ENCODE data around the gene KCNJ6. TPM values are rescaled to one million over a fixed set of nuclear protein-coding genes. Genes with fewer than 3 reads are reported as not detected.

KCNJ6 gene
- polyA plus RNA-seq, 1 of the 3 experiments (the other 2 are of a cell fraction): not detected

- Histone ChIP-seq H2AFZ (ENCODE audit: low read depth) (no peak overlapping the region), H3K9me3 (no peaks in the 10 kb centered on the region), H3K79me2 (ENCODE audit: insufficient read depth) (no peaks in the 10 kb centered on the region), H3K9ac (no peak overlapping the region), H3K9me2 (no peaks in the 10 kb centered on the region), H3K4me3 (ENCODE audit: low read depth in 2 of 2, low read length in 1 of 2) (no peak overlapping the region), H3K4me2 (no peak overlapping the region), H3F3A (replicated peaks; ENCODE audit: insufficient read depth) (no peaks in the 10 kb centered on the region), H3K4me1 (ENCODE audit: control insufficient read depth in 1 of 2, insufficient read depth in 2 of 2, low read depth in 1 of 2, low read length in 1 of 2) (no peaks in the 10 kb centered on the region), H3K36me3 (replicated peaks in 1 of 2; ENCODE audit: control insufficient read depth in 1 of 2, insufficient read depth in 2 of 2, low read length in 1 of 2) (no peaks in the 10 kb centered on the region), H3K27me3 (ENCODE audit: insufficient read depth) (no peaks in the 10 kb centered on the region), H4K20me1 (ENCODE audit: insufficient read depth) (no peaks in the 10 kb centered on the region), H3K27ac (ENCODE audit: low read depth in 2 of 2, low read length in 1 of 2) (no peak overlapping the region)
- WGBS (ENCODE audit: low lambda C conversion rate): 7% methylated on average over 3 of the region's 3 CpGs
- ChIA-PET POLR2A (no interaction called here), CTCF (interaction anchor here (1.7 kb wide), 1 partner anchor 252 kb away, joined by 4 read pairs; no protein-coding TSS in a partner anchor)
- DNase-seq: no peak
- TF ChIP-seq FOSL2 (IDR thresholded peaks at IDR 0.05; ENCODE audit: borderline replicate concordance, low read depth): no peak
- TF ChIP-seq YY1 (IDR thresholded peaks at IDR 0.05; ENCODE audit: low read depth): no peak
- TF ChIP-seq, protein P1, sequence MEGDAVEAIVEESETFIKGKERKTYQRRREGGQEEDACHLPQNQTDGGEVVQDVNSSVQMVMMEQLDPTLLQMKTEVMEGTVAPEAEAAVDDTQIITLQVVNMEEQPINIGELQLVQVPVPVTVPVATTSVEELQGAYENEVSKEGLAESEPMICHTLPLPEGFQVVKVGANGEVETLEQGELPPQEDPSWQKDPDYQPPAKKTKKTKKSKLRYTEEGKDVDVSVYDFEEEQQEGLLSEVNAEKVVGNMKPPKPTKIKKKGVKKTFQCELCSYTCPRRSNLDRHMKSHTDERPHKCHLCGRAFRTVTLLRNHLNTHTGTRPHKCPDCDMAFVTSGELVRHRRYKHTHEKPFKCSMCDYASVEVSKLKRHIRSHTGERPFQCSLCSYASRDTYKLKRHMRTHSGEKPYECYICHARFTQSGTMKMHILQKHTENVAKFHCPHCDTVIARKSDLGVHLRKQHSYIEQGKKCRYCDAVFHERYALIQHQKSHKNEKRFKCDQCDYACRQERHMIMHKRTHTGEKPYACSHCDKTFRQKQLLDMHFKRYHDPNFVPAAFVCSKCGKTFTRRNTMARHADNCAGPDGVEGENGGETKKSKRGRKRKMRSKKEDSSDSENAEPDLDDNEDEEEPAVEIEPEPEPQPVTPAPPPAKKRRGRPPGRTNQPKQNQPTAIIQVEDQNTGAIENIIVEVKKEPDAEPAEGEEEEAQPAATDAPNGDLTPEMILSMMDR (IDR thresholded peaks at IDR 0.05): no peak
- TF ChIP-seq TCF12 (IDR thresholded peaks at IDR 0.05): no peak
- no peak for TF ChIP-seq MXI1 (IDR thresholded peaks at IDR 0.05; ENCODE audit: low read depth, low read length)
- TF ChIP-seq USF2 (IDR thresholded peaks at IDR 0.05; ENCODE audit: borderline replicate concordance, low read depth, low read length): no peak
- no peak for TF ChIP-seq GABPA (IDR thresholded peaks at IDR 0.05; ENCODE audit: low read depth)
- no peak for TF ChIP-seq POLR2AphosphoS5 (IDR thresholded peaks at IDR 0.05; ENCODE audit: low read depth, low read length)
- TF ChIP-seq JUND (IDR thresholded peaks at IDR 0.05): no peak
- TF ChIP-seq EP300 (IDR thresholded peaks at IDR 0.05; ENCODE audit: borderline replicate concordance in 1 of 2, low read depth in 1 of 2, low read length in 1 of 2): no peak
- no peak for TF ChIP-seq FOXM1 (IDR thresholded peaks at IDR 0.05; ENCODE audit: low read depth)
- TF ChIP-seq, protein P2, sequence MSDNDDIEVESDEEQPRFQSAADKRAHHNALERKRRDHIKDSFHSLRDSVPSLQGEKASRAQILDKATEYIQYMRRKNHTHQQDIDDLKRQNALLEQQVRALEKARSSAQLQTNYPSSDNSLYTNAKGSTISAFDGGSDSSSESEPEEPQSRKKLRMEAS (IDR thresholded peaks at IDR 0.05; ENCODE audit: low read depth): no peak
- TF ChIP-seq GATA2 (CRISPR knock-in tag; IDR thresholded peaks at IDR 0.05): no peak
These were observed 41.8 kb downstream of the KCNJ6 start for GRCh38 chr21:37874481-37874880.

GRCh38 chr21:37873655-37874054 is 42.6 kb downstream of the KCNJ6 start:
- CTCF ChIA-PET: interaction anchor here (0.6 kb wide), 1 partner anchor 14 kb away, joined by 4 read pairs; no protein-coding TSS in a partner anchor

More at GRCh38 chr21:37873655-37874054, 42.6 kb downstream of the KCNJ6 start:
- no peaks in the 10 kb centered on the region for H3K9me3 ChIP-seq
- no peak overlapping the region for H2AFZ ChIP-seq (ENCODE audit: low read depth)
- no peaks in the 10 kb centered on the region for H3K36me3 ChIP-seq (replicated peaks in 1 of 2; ENCODE audit: control insufficient read depth in 1 of 2, insufficient read depth in 2 of 2, low read length in 1 of 2)
- no peaks in the 10 kb centered on the region for H3K79me2 ChIP-seq (ENCODE audit: insufficient read depth)
- H3K27me3 ChIP-seq (ENCODE audit: insufficient read depth): no peaks in the 10 kb centered on the region
- no peaks in the 10 kb centered on the region for H3K9me2 ChIP-seq
- TF ChIP-seq TAF1 (IDR thresholded peaks at IDR 0.05; ENCODE audit: borderline replicate concordance, low read depth, low read length) (no peak), RCOR1 (IDR thresholded peaks at IDR 0.05; ENCODE audit: low read length) (no peak), NFIC (IDR thresholded peaks at IDR 0.05; ENCODE audit: borderline replicate concordance) (no peak), FOSL2 (IDR thresholded peaks at IDR 0.05; ENCODE audit: borderline replicate concordance, low read depth) (no peak), SMC3 (IDR thresholded peaks at IDR 0.05; ENCODE audit: low read depth, low read length) (no peak), POLR2AphosphoS5 (IDR thresholded peaks at IDR 0.05; ENCODE audit: low read depth, low read length) (no peak), PBX3 (IDR thresholded peaks at IDR 0.05) (no peak), FOXJ3 (CRISPR knock-in tag; IDR thresholded peaks at IDR 0.05) (no peak), FOXM1 (IDR thresholded peaks at IDR 0.05; ENCODE audit: low read depth) (no peak), EP300 (IDR thresholded peaks at IDR 0.05; ENCODE audit: borderline replicate concordance in 1 of 2, low read depth in 1 of 2, low read length in 1 of 2) (no peak), RXRA (IDR thresholded peaks at IDR 0.05; ENCODE audit: borderline replicate concordance, low read depth) (no peak), TEAD4 (IDR thresholded peaks at IDR 0.05; ENCODE audit: borderline replicate concordance, insufficient read depth) (no peak), ELF1 (IDR thresholded peaks at IDR 0.05) (no peak)
- TF ChIP-seq, protein P3, sequence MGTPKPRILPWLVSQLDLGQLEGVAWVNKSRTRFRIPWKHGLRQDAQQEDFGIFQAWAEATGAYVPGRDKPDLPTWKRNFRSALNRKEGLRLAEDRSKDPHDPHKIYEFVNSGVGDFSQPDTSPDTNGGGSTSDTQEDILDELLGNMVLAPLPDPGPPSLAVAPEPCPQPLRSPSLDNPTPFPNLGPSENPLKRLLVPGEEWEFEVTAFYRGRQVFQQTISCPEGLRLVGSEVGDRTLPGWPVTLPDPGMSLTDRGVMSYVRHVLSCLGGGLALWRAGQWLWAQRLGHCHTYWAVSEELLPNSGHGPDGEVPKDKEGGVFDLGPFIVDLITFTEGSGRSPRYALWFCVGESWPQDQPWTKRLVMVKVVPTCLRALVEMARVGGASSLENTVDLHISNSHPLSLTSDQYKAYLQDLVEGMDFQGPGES (IDR thresholded peaks at IDR 0.05; ENCODE audit: low read depth, low read length): no peak
- DNase-seq: no peak
- H3K4me2 ChIP-seq: no peak overlapping the region
- H3F3A ChIP-seq (replicated peaks; ENCODE audit: insufficient read depth): no peaks in the 10 kb centered on the region
- no peak overlapping the region for H3K4me3 ChIP-seq (ENCODE audit: low read depth in 2 of 2, low read length in 1 of 2)
- POLR2A ChIA-PET: no interaction called here
- no peak overlapping the region for H3K9ac ChIP-seq
- no peaks in the 10 kb centered on the region for H3K4me1 ChIP-seq (ENCODE audit: control insufficient read depth in 1 of 2, insufficient read depth in 2 of 2, low read depth in 1 of 2, low read length in 1 of 2)
- no peaks in the 10 kb centered on the region for H4K20me1 ChIP-seq (ENCODE audit: insufficient read depth)
- WGBS (ENCODE audit: low lambda C conversion rate): 9% methylated on average over 3 of the region's 3 CpGs
- no peak overlapping the region for H3K27ac ChIP-seq (ENCODE audit: low read depth in 2 of 2, low read length in 1 of 2)
